Activated CD4-positive, CD25-positive, alpha-beta regulatory T cell treated with anti-CD3 and anti-CD28 coated beads, Interleukin-2, amount 50 U/mL, for 16 hours (primary cell): ENCODE data around the gene MRPL42.
"Not testable (repeated sequence)": the region's sequence is repeated elsewhere in the genome, so short reads cannot be mapped to it uniquely, and the experiment has no call there.

Source experiments
- DNase-seq: peaks from one replicate; pipeline ENCODE4 v3.0.0-alpha.2; 2020; ENCODE audit warnings: low read depth, low spot score

Gene MRPL42

DNA sequence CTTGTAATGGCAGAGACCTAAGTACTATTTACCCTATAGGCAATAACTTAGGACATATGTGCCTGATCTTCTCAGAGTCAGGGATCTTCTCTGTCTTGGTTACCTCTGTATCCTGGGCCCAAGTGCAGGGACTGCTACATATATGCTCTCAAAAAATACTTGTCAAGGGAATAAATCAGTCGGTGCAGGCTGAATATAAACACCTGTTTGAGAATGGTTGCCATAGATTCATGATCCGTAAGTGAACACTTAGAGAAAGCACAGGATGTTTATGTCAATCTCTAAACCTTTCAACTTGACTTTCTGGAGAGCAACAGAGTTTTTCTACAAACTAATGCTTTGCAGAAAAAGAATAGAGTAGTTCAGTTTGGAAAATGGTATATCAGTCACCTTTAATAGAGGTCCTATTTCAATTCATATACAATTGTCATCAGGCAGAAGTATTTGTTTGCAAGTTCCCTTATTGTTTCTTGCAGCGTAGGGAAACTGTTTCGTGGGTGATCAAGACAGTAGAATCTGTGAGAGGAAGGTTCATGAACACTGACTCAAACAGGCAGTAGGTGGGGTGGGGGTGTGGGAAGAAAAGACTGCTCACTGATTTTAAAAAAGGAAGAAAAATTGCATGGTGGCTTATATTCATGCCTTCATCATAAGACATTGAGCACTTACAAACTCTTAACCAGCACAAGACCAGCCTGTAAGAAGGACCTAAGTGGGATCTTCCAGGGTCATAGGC is 19.6 kb upstream of the MRPL42 start:
- no peak for DNase-seq

DNA sequence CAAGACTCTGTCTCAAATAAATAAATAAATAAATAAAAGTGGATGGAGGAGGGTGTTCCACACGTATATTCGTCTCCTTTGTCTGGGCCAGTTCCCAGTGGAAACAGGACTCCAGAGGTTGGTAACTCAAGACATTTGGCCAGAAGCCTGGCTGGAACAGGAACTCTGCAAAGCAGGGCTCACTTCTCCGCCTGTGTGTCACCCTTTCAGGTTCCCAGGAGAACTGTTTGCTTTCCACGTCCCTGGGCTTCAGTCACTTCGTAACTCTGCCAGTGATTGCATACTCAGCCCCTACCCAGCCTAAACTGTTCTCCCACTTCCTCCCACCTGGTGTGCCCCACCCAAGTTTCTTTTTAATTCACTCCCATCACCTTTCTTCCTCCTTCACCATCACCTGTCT is 18.5 kb upstream of the MRPL42 start:
- no peak for DNase-seq

DNA sequence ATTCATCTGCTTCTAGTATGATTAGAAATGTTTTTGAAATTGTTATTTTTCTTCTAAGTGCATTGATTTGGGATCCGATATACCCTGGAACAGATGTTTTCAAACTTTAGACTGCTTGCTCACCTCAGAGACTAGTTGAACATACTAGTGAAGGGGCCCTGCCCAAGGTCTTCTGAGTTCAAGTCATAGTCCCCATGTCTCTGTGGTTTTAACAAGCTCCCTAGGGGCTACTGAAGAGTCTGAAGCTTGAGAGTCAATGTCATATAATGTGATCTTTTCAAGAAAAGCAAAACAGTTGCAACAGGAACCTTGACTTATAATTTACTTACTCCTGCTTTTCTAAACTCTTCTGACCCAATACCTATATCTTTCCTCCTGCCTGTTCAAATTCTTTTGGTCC is 18.0 kb upstream of the MRPL42 start:
- no peak for DNase-seq

DNA sequence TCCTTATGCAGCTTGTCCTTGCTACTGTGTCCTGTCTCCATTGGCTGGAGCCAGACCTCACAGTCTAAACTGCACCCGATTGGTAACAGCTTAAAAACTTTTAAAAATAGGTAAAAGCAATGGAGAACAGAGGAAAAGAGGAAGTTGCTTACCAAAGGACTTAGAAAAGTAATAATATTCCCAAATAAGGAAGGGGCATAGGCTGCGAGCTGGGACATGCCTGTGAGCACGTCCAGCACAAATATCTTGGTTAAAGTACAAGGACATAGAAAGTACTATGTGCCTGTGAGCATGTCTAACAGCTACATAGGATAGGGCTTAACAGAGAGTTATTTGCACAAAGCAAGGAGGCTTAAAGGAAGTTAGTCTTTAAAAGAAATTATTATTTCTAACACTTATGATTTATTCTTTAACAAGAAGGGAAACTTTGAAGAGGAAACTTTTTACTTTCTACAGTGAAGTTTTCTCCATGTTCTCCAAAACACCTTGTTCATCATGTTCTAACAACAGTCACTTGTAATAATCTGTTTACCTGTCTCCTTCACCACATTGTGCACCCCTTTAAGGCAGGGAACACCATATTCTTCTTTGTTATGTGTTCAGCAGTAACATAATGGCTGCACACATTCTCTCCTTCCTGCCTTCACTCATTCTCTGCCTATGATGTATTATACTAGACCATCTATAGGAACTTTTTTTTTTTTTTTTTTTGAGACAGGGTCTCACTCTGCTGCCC is 15.7 kb upstream of the MRPL42 start:
- DNase-seq, result no peak

DNA sequence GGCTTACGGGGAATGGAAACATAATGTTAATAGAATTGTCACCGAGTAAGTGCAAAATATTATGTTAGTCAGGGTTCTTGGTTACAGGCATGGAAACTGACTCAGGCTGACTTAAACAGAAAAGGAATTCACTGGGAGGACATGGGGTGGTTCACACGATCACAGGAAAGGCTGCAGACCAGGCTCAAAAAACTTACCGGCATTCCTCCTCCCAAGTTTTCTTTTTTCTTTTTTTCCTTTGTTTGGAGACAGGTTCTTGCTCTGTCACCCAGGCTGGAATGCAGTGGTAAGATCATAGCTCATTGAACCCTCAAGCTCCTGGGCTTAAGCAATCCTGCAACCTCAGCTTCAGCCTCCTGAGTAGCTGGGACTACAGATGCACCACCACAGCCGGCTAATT is 13.7 kb upstream of the MRPL42 start:
- DNase-seq, result no peak

DNA sequence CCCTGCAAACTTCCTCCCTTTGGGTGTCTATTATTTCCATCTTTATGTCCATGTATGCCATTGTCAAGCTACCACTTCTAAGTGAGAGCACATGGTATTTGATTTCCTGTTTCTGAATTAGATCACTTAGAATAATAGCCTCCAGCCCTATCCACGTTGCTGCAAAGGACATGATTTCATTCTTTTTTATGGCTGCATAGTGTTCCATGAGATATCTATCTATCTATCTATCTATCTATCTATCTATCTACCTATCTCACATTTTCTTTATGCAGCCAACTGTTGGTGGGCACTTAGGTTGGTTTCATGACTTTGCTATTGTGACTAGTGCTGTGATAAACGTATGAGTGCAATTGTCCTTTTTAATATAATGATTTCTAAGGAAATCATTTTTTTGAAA is 11.2 kb upstream of the MRPL42 start:
- DNase-seq, result no peak

DNA sequence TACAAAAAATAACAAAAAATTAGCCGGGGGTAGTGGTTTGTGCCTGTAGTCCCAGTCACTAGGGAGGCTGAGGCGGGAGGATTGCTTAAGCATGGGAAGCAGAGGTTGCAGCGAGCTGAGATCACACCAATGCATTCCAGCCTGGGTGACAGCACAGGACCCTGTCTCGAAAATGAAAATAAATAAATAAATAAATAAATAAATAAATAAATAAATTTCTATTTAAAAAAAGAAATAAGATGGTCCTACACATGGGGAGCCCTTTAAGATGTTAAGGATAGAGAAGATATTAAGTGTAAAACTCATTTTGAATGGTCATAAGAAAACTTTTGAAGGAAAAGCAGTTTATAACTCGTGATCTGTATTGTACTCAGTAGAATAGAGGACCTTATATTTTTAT is 8.2 kb upstream of the MRPL42 start:
- no peak for DNase-seq

DNA sequence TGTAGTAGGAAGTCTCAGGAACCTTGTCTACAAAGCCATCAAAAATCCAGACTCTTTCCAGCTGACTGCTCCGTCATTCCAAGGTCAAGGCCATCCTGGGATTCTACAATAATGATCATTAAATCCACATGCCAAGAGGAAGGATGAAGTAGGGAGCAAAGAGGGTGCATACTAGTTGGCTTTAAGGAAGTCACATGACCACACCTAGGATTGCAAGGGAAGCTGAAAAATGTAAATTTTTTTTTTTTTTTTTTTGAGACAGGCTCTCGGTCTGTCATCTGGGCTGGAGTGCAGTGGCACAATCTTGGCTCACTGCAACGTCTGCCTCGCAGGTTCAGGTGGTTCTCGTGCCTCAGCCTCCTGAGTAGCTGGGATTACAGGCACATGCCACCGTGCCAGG is 7.3 kb upstream of the MRPL42 start:
- no peak for DNase-seq

DNA sequence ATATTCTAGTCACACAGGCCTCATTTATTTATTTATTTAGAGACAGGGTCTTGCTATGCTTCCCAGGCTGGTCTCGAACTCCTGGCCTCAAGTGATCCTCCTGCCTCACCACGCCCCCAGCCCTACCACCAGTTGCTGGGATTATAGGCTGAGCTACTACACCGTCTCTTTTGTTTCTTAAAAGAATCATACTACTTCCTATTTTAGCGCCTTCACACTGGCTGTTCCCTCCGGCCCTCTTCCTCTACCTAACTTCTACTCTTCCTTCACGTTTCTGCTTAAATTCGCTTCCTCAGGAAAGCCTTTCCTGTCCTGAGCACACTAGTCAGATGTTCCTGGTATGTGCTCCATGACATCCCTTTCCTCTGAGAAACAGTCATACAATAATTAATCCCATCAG is 6.4 kb upstream of the MRPL42 start:
- DNase-seq, result no peak

DNA sequence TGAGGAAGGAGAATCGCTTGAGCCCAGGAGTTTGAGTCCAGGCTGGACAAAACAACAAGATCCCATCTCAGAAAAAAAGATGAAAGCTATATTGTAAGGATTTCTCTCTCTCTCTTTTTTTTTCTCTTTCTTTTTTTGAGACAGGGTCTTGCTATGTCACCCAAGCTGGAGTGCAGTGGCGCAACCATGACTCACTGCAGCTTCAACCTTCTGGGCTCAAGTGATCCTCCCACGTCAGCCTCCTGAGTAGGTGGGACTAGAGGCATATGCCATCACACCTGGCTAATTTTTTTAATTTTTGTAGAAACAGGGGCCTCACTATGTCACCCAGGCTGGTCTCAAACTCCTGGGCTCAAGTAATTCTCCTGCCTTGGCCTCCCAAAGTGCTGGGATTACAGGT is 5.8 kb upstream of the MRPL42 start:
- no peak for DNase-seq

DNA sequence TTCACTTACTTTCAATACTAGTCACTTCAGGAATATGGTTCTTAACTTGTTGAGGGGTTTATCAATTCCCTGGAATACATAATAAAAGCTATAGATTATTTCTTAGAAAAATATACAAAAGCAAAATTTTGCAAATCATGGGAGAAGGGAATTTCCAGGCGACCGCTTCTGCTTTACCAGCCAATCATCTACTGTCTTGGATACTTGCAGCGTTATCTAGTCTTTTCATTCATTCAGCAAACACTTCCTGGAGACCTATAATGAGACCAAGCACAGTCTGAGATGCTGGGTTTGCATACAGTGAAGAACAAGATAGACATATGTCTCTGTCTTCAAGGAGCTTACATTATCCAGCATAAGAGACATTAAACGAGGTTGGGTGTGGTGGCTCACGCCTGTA is 1.5 kb upstream of the MRPL42 start:
- DNase-seq, result no peak

DNA sequence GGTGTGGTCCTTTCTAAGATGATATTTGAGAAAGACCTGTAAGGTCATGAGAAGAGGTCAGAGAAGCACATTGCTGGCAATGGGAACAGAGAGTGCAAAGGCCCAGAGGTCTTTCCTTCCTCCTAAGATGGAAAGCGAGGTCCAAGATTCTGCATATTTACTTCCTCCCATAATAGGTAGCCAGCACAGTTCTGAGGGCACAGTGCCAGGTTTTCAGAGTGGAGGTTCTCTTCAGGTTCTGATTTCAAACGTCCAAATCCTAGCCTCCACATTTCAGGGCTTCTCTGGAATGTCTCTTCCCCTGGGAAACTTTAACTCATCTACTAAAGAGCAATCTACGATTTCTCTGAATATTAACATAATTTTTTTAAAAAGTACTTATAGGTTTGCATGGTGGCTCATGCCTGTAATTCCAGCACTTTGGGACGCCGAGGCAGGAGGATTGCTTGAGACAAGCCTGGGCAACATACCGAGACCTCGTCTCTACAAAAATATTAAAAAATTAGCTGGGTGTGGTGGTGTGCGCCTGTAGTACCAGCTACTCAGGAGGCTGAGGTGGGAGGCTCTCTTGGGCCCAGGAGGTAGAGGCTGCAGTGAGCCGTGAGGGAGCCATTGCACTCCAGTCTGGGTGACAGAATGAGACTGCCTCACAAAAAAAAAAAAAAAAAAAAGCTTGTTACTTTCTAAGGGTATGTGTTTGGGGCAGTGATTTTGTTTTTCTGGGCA is 526 bp upstream of the MRPL42 start:
- no peak for DNase-seq

DNA sequence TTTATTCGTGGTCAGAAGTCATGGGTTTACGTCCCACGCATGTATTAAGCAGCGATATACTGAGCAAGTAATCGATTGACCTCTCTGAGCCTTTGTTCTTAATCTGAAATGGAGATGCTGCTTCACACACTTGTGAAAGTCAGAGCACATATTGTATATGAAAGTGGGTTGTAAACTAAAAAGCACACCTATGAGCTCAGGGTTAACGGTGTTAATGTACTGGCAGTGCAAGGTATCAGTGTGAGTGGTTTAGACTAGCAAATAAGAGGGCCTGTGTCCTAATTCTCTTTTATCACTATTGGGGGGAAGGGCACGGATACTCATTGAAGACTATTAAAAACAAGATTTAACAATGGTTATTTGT is 676 bp downstream of the MRPL42 start:
- DNase-seq, result no peak

DNA sequence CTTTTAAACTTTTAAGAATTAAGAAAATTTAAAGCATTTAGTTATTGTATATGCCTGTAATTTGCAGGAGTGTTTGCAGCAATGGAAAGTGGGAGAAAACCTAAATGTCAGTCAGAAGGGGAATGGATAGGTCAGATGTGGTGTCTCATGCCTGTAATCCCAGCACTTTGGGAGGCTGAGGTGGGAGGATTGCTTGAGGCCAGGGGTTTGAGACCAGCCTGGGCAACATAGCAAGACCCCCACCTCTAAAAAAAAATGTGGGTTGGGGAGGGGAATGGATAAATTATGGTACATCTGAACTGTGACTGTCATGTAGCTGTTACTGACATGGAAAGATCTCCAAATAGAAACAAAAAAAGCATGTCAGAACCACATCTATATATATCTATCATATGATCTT is 2.1 kb downstream of the MRPL42 start:
- DNase-seq, result no peak

DNA sequence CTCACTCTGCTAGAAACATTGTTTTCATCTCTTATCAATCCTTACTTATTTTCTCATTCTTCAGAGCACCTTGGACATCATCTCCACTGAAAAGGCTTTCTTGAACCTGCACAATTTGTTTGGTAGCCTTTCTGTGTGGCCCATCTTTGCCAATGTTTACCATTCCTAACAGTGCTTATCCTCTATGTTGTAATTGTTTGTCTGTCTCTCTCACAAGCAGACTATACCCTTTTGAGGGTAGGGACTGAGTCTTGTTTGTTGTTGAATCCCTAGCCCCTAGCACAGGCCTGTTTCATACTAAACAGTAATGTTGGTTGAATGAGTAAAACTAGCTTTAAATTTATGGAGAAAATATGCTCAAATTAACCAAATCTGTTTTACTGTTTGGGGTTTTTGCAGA is 9.2 kb downstream of the MRPL42 start:
- DNase-seq, result no peak

DNA sequence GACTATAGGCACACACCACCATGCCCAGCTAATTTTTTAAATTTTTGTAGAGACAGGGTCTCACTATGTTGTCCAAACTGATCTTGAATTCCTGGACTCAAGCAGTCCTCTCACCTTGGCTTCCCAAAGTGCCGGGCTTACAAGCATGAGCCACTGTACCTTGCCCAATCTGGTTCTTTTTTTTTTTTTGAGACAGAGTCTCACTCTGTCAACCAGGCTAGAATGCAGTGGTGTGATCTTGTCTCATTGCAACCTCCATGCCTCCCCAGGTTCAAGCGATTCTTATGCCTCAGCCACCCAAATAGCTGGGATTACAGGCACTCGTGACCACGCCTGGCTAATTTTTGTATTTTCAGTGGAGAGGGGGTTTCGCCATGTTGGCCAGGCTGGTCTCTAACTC is 15.4 kb downstream of the MRPL42 start:
- DNase-seq, result no peak

DNA sequence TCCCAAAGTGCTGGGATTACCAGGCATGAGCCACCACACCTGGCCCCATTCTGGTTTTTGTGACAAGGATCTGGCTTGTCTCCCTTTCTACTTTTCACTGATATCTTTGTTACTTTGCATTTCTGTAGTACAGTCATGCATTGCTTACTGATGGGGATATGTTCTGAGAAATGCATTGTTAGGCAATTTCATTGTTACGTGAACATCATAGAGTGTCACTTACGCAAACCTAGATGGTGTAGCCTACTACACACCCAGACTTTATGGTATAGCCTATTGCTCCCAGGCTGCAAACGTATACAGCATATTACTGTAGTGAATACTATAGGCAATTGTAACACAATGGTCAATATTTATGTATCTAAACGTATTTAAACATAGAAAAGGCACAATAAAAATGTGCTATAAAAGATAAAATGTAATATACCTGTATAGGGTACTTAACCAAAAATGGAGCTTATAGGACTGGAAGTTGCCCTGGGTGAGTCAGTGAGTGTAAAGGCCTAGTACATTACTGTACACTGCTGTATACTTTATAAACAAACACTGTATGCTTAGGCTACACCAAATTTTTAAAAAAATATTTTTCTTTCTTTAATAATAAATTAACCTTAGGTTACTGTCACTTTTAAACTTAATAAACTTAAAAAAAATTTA is 16.0 kb downstream of the MRPL42 start:
- DNase-seq, result no peak

DNA sequence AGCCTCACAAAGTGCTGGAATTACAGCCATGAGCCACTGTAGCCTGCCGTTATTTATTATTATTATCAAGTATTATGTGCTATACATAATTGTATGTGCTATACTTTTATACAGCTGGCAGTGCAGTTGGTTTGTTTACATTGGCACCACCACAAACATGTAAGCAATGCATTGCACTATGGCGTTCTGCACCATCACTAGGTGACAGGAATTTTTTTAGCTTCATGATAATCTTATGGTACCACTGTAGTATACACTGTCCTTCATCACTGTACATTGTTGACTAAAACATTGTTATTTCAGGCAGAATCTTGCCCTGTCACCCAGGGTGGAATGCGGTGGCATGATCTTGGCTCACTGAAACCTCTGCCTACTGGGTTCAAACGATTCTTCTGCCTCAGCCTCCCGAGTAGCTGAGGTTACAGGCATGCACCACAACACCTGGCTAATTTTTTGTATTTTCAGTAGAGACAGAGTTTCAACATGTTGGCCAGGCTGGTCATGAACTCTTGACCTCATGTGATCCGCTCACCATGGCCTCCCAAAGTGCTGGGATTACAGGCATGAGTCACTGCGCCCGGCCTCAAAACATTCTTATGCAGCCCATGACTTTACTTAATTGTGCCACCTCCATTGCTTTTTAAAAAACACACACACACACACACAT is 17.1 kb downstream of the MRPL42 start:
- DNase-seq, result no peak

DNA sequence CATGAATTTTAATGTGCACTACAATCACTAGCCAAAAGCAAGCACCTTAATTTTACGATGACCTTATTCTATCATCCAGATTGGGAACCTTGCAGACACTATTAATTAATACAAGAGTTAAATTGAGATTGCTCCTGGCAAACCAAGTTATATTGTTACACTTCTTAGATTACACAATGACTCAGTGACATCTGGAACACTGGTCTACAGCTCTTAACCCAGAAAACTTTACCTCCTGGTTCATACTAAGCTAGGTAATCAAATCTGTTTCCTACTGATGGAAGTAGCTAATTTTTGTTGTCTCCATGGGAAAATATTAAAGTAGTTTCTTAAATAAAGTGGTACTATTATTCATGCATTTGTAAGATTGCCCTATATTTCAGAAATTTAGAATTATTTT is 25.5 kb downstream of the MRPL42 start:
- DNase-seq, result not testable (repeated sequence)

DNA sequence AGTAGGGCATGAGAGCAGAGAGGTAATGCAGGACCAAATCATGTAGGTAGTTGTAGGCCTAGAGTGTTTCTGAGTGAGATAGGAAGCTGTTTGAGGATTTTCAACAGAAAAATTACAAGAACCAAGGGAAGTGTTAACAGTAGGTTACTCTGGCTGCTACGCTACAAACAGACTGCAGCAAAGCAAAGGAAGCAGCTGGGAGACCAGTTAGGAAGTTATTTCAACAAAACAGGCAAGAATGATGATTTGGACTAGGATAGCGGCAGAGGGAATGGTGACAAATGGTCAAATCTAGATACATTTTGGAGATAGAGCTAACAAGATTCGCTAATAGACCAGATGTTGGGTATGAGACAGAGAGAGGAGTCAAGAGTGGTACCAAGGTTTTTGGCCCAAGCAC is 26.8 kb downstream of the MRPL42 start:
- DNase-seq, result no peak

DNA sequence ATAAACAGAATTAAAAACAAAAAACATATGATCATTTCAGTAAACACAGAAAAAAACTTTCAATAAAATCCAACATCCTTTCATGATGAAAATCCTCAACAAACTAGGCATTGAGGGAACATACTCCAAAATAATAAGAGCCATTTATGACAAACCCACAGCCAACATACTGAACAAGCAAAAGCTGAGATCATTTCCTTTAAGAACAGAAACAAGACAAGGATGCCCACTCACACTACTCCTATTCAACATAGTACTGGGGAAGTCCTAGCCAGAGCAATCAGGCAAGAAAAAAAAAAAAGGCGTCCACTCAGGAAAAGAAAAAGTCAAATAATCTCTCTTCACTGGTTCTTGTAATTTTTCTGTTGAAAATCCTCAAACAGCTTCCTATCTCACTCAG is 30.1 kb downstream of the MRPL42 start:
- DNase-seq, result no peak

DNA sequence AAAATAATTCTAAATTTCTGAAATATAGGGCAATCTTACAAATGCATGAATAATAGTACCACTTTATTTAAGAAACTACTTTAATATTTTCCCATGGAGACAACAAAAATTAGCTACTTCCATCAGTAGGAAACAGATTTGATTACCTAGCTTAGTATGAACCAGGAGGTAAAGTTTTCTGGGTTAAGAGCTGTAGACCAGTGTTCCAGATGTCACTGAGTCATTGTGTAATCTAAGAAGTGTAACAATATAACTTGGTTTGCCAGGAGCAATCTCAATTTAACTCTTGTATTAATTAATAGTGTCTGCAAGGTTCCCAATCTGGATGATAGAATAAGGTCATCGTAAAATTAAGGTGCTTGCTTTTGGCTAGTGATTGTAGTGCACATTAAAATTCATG is 31.5 kb downstream of the MRPL42 start:
- DNase-seq, result not testable (repeated sequence)
